Tibial nerve (tissue), 3 donors: Measurements from ENCODE around the gene RNASEH2B.

Experiments
- CTCF ChIP-seq, 5 experiments: fragments of 200-600 bp in 3 of 5; fragments of 450-650 bp in 2 of 5; sonication (generic) in 3 of 5; IDR thresholded peaks; one replicate each; pipeline ENCODE4 v1.5.1; 2016 to 2019; ENCODE audit warnings: antibody characterized with exemption in 5 of 5, mild to moderate bottlenecking in 3 of 5, moderate library complexity in 2 of 5
- POLR2A ChIP-seq, 2 donors: fragments of 450-650 bp; IDR thresholded peaks; one replicate each; pipeline ENCODE4 v1.6.1; 2017; ENCODE audit warnings: antibody characterized with exemption in 2 of 2, mild to moderate bottlenecking in 2 of 2, moderate library complexity in 2 of 2

GRCh38 chr13:50911081-50911631, 1.6 kb downstream of the RNASEH2B start:
- TF ChIP-seq CTCF (IDR thresholded peaks at IDR 0.05) (no peak), POLR2A (IDR thresholded peaks at IDR 0.05) (no peak)
